Neural cell (in vitro differentiated cells): ENCODE measurements around the gene EIF4B. TPM values are rescaled to one million over a fixed set of nuclear protein-coding genes. Genes with fewer than 3 reads are reported as not detected.

Source experiments
- H2AFZ ChIP-seq: fragments of 200-600, 300-800 bp; sonication (generic), shearing (Covaris generic); 2 replicates; pipeline ENCODE4 v1.6.0; 2014; ENCODE audit warnings: low read depth, mild to moderate bottlenecking, antibody characterized with exemption, low read length, moderate library complexity
- H3F3A ChIP-seq: fragments of 200-600 bp; shearing (Covaris generic); 2 replicates; pipeline ENCODE4 v1.6.1; 2016; ENCODE audit warnings: mild to moderate bottlenecking, moderate library complexity, mixed read lengths, antibody characterized with exemption, low read length; ENCODE audit not compliant: insufficient read depth, poor library complexity, severe bottlenecking
- H3K27ac ChIP-seq: fragments of 200-600, 300-800 bp; sonication (generic), shearing (Covaris generic); 2 replicates; pipeline ENCODE4 v1.5.1; 2014; ENCODE audit warnings: mild to moderate bottlenecking, low read length, moderate library complexity
- H3K27me3 ChIP-seq: fragments of 300-800, 200-600 bp; sonication (generic), shearing (Covaris generic); 2 replicates; pipeline ENCODE4 v1.6.0; 2014; ENCODE audit warnings: mild to moderate bottlenecking, low read depth, low read length, moderate library complexity; ENCODE audit not compliant: insufficient read depth
- H3K36me3 ChIP-seq: fragments of 300-800, 200-600 bp; sonication (generic), shearing (Covaris generic); 2 replicates; pipeline ENCODE4 v1.5.1; 2014; ENCODE audit warnings: mild to moderate bottlenecking, antibody characterized with exemption, low read length, moderate library complexity; ENCODE audit not compliant: insufficient read depth
- H3K4me2 ChIP-seq: fragments of 300-800, 200-600 bp; sonication (generic), shearing (Covaris generic); 2 replicates; pipeline ENCODE4 v1.6.0; 2014; ENCODE audit warnings: mild to moderate bottlenecking, low read length
- H3K4me3 ChIP-seq: fragments of 300-800, 200-600 bp; sonication (generic), shearing (Covaris generic); 2 replicates; pipeline ENCODE4 v1.5.1; 2014; ENCODE audit warnings: mild to moderate bottlenecking, low read length, moderate library complexity
- H3K79me2 ChIP-seq: fragments of 200-600 bp; shearing (Covaris generic); replicated peaks from 2 replicates; pipeline ENCODE4 v1.6.0; 2014; ENCODE audit warnings: mild to moderate bottlenecking, low read length, moderate library complexity; ENCODE audit not compliant: insufficient read depth
- H3K9ac ChIP-seq: fragments of 300-800, 200-600 bp; sonication (generic), shearing (Covaris generic); 2 replicates; pipeline ENCODE4 v1.6.1; 2016; ENCODE audit warnings: mild to moderate bottlenecking, low read length, mixed read lengths
- H3K9me2 ChIP-seq: fragments of 200-600 bp; shearing (Covaris generic); 2 replicates; pipeline ENCODE4 v1.6.1; 2016; ENCODE audit warnings: mild to moderate bottlenecking, low read length, mixed read lengths; ENCODE audit not compliant: insufficient read depth
- H3K9me3 ChIP-seq: fragments of 200-600, 300-800 bp; sonication (generic), shearing (Covaris generic); 2 replicates; pipeline ENCODE4 v1.6.1; 2016; ENCODE audit warnings: mild to moderate bottlenecking, mixed run types, low read length, moderate library complexity, mixed read lengths
- H4K20me1 ChIP-seq: fragments of 200-600 bp; shearing (Covaris generic); 2 replicates; pipeline ENCODE4 v1.6.1; 2016; ENCODE audit warnings: mild to moderate bottlenecking, mixed run types; ENCODE audit not compliant: insufficient read depth
- CTCF ChIP-seq: fragments of 450-650 bp; IDR thresholded peaks from 2 replicates; pipeline ENCODE4 v1.5.1; 2014; ENCODE audit warnings: antibody characterized with exemption, mild to moderate bottlenecking, moderate library complexity; ENCODE audit not compliant: poor library complexity, severe bottlenecking
- EP300 ChIP-seq: fragments of 450-650 bp; conservative IDR thresholded peaks from 2 replicates; pipeline ENCODE4 v1.6.1; 2014; ENCODE audit warnings: antibody characterized with exemption, mild to moderate bottlenecking, moderate library complexity; ENCODE audit not compliant: poor library complexity, severe bottlenecking
- EZH2 ChIP-seq: fragments of 200-600, 300-800 bp; shearing (Covaris generic), sonication (generic); IDR thresholded peaks from 2 replicates; pipeline ENCODE4 v1.6.1; 2014; ENCODE audit warnings: antibody characterized with exemption, low read length, borderline replicate concordance, mild to moderate bottlenecking; ENCODE audit not compliant: insufficient read depth, poor library complexity, severe bottlenecking
- MXI1 ChIP-seq: fragments of 450-650 bp; conservative IDR thresholded peaks from 2 replicates; pipeline ENCODE4 v1.6.1; 2014; ENCODE audit warnings: antibody characterized with exemption, mild to moderate bottlenecking; ENCODE audit not compliant: poor library complexity, severe bottlenecking
- POLR2AphosphoS5 ChIP-seq: IDR thresholded peaks from 2 replicates; pipeline ENCODE4 v1.6.1; 2012
- RAD21 ChIP-seq: fragments of 450-650 bp; conservative IDR thresholded peaks from 2 replicates; pipeline ENCODE4 v1.6.1; 2014; ENCODE audit warnings: antibody characterized with exemption, mild to moderate bottlenecking, moderate library complexity
- REST ChIP-seq: IDR thresholded peaks from 2 replicates; pipeline ENCODE4 v1.6.1; 2012; ENCODE audit warnings: borderline replicate concordance
- SMC3 ChIP-seq: fragments of 450-650 bp; conservative IDR thresholded peaks from 2 replicates; pipeline ENCODE4 v1.6.1; 2014; ENCODE audit warnings: antibody characterized with exemption, mild to moderate bottlenecking, moderate library complexity; ENCODE audit not compliant: poor library complexity
- TAF1 ChIP-seq: IDR thresholded peaks from 2 replicates; pipeline ENCODE4 v1.6.1; 2012; ENCODE audit warnings: low read depth
- polyA plus RNA-seq: library from polyadenylated mRNA; depleted of rRNA; stranded (reverse); fragments of >200 nt; gene quantifications from 2 replicates; pipeline ENCODE4 v1.2.3, GENCODE V29; 2014

Gene EIF4B
- polyA plus RNA-seq, 1 donor from 2014 or later, result 333 TPM

- H2AFZ ChIP-seq, result no peak overlapping the region
- H3K4me3 ChIP-seq, result no peak overlapping the region
- H3K27me3 ChIP-seq, result no peaks in the 10 kb centered on the region
- no peak overlapping the region for H3K9ac ChIP-seq
- no peaks in the 10 kb centered on the region for H3K36me3 ChIP-seq
- no peak overlapping the region for H3K27ac ChIP-seq
- no peak overlapping the region for H3K4me2 ChIP-seq
- no peaks in the 10 kb centered on the region for H3K79me2 ChIP-seq
- no peaks in the 10 kb centered on the region for H3F3A ChIP-seq
- no peaks in the 10 kb centered on the region for H3K9me2 ChIP-seq
- no peak for TF ChIP-seq SMC3
- TF ChIP-seq MXI1, result no peak
- no peak for TF ChIP-seq RAD21
- TF ChIP-seq POLR2AphosphoS5, result no peak
- no peak for TF ChIP-seq CTCF
- TF ChIP-seq REST, result no peak
- no peaks in the 10 kb centered on the region for H3K9me3 ChIP-seq
- no peaks in the 10 kb centered on the region for H4K20me1 ChIP-seq
Observed at GRCh38 chr12:52964556-52965336, 41.5 kb upstream of the EIF4B start.

- no peaks in the 10 kb centered on the region for H3K27me3 ChIP-seq
- no peaks in the 10 kb centered on the region for H3K9me3 ChIP-seq
- no peak overlapping the region for H2AFZ ChIP-seq
- H3K4me3 ChIP-seq, result no peak overlapping the region
- no peaks in the 10 kb centered on the region for H3K36me3 ChIP-seq
- no peak overlapping the region for H3K4me2 ChIP-seq
- TF ChIP-seq POLR2AphosphoS5 (no peak), REST (no peak), TAF1 (no peak), CTCF (no peak), MXI1 (no peak), SMC3 (no peak), EZH2 (no peak), EP300 (no peak), RAD21 (no peak)
- no peaks in the 10 kb centered on the region for H3K79me2 ChIP-seq
- H3K9ac ChIP-seq, result no peak overlapping the region
- H3F3A ChIP-seq, result no peaks in the 10 kb centered on the region
- no peak overlapping the region for H3K27ac ChIP-seq
- no peaks in the 10 kb centered on the region for H3K9me2 ChIP-seq
- no peaks in the 10 kb centered on the region for H4K20me1 ChIP-seq
Observed at GRCh38 chr12:52965337-52965731, 40.9 kb upstream of the EIF4B start.
